Subcutaneous adipose tissue (tissue), 4 donors: Measurements from ENCODE around the gene TCAF1. TPM values are rescaled to one million over a fixed set of nuclear protein-coding genes. Genes with fewer than 3 reads are reported as not detected.

ENCODE experiments used
- CTCF ChIP-seq: fragments of 450-650 bp; IDR thresholded peaks from one replicate; pipeline ENCODE4 v1.5.1; 2016; ENCODE audit warnings: low read depth, mild to moderate bottlenecking, control low read depth, antibody characterized with exemption, moderate library complexity
- total RNA-seq, 4 donors: library from RNA; depleted of rRNA; stranded (reverse); fragments of >200 nt; gene quantifications; one replicate each; pipeline ENCODE4 v1.1.0, GENCODE V29; 2016

TCAF1 gene
- total RNA-seq, 4 donors from 2014 or later: 30.0 to 59.5 (median 39.5) TPM

DNA sequence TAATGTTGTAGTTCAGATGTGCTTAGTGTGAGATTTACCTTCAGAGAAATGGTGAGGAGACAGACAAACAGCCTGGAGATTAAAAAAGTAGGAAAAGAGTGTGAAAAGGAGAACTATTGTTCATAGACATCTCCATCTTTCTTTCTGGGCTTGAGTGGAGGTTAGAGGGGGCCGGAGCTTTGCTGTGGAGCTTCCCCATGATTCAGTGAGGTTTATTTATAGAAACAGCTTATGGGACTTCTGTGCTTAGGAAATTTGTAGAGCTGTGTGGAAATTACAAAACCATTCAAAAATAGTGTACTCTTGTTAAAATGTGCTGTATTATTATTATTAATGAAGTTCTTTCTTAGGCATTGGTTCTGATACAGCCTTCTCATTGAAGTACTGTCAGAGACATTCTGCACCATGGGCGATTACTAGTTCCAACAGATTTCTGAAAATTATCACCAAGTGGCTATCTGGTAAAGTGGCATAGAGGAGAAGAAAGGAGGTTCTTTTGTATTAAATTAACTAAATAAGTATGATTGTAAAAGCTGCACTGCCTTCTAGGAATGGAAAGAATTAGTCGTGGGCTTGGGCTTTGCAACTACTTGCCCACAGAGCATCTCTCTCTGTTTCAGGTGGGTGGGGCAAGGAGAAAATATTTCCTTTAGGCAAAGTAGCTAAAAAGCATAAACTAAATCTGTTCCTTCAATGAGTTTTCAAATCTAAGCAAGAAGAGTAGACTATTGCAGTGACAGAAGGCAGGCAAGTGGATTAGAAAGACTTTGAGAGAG is 8.7 kb upstream of the TCAF1 start:
- TF ChIP-seq CTCF: no peak

DNA sequence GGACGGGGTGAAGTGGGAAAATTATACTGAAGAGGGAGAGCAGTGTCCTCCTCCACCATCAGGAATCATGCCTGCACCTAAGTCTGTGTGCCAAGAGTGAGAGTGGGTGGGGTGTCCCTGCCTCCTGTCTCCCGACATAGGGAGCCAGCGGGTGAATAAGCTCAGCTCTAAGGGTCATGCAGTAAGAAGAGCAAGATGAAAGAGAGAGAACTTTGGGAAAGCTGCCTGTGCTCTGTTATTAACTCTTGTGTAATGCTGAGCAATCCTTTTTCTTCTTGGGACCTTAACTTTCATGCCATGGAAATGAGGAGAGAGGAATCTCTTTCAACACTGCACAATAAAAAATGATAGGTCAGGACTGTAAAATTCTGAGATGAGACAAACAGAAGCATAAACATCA is 7.9 kb upstream of the TCAF1 start:
- no peak for TF ChIP-seq CTCF

DNA sequence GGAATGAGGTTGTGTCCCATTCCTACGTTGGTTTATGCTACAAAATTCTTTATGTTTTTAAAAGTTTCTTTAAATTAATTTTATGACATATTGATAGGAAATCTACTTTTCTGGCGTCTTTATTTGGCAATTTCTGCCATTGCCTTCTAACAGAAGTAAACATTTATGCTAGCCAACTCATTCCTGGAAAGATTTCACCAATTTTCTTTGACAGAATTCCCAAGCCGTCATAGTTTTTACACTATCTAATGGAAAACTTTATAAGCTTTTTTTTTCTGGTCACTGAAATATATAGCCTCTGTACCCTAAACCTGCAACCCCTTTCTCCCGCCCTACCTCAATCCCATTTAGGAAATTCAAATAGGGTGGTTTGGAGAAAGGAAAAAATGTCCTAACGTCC is 6.1 kb upstream of the TCAF1 start:
- TF ChIP-seq CTCF: no peak

- no peak for TF ChIP-seq CTCF
Observed at GRCh38 chr7:143906895-143907294, 4.9 kb upstream of the TCAF1 start.

GRCh38 chr7:143906151-143906550 is 4.2 kb upstream of the TCAF1 start:
- no peak for TF ChIP-seq CTCF

DNA sequence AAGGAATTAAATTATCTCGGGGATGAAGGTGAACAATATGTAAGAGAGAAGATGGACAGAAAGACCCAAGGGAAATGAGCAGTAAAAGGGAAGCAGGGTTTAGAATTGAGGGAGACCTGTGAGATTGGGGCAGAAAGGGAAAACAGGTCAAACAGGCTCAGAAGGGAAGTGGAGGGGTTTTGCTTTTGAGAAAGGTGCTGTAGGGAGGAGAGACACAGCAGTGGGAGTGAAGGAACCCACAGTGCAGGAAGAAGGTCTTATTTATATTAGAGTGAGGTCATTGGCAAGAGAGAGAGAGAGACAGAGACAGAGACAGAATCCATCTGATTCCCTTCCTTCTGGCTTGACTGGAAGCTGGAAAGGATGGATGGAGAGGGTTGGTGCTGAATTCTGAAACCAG is 3.5 kb upstream of the TCAF1 start:
- TF ChIP-seq CTCF: no peak

DNA sequence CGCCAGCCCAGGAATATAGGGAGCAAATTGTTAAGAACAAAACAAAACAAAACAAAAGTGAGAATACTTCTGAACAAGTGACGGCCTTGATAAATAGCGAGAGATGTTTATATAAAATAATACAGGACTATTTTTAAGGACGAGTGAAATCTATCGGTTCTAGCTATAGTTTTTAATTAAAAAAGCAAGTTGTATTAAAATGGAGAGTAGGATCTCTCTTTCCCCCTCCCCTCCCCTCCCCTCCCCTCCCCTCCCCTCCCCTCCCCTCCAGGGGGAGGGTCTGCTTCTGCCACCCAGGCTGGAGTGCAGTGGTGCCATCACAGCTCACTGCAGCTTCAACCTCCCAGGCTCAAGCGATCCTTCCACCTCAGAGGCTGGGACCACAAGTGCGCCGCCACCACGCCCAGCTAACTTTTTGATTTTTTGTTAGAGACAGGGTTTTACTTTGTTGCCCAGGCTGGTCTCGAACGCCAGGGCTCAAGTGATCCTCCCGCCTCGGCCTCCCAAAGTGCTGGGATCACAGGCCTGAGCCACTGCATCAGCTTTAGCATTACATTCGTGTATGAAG is 440 bp upstream of the TCAF1 start:
- TF ChIP-seq CTCF: no peak
